SK-N-MC (cell line): ENCODE measurements around the gene COL13A1.

Source experiments
- EZH2 ChIP-seq: fragments of 200-600 bp; sonication (generic); IDR thresholded peaks from one replicate; pipeline ENCODE4 v1.6.1; 2017; ENCODE audit warnings: antibody characterized with exemption
- FOXP2 ChIP-seq: optimal IDR thresholded peaks from 2 replicates; pipeline ENCODE3; 2011; ENCODE audit warnings: mild to moderate bottlenecking, moderate library complexity; ENCODE audit not compliant: insufficient read depth; ENCODE audit errors: extremely low read length, control extremely low read depth
- POLR2AphosphoS5 ChIP-seq: IDR thresholded peaks from 2 replicates; pipeline ENCODE4 v1.6.1; 2012; ENCODE audit warnings: mild to moderate bottlenecking, low read depth, low read length, borderline replicate concordance

DNA sequence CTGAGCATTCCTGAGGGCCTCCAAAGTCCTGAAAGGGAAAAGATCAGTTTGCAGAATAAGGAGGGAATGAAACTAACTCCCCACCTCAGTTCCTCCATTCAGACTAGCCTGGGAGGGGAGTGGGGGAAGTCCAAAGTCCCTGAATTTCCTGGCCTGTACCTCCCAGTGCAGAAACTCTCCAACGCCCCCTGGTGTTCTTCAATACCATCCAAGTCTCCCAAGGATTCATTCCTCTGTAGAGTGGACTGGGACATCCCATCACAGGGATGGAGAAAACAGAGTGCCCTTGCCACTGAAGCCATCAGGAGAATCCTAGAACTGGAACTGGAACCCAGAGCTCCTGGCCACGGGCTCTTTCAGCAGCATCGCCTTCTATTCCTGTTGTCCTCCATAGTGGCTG is 1.6 kb upstream of the COL13A1 start:
- no peak for TF ChIP-seq POLR2AphosphoS5
- no peak for TF ChIP-seq FOXP2
- TF ChIP-seq EZH2, result no peak
